ENCODE results near the gene IRX5. TPM values are rescaled to one million over a fixed set of nuclear protein-coding genes. Genes with fewer than 3 reads are reported as not detected.

The IRX5 gene
- total RNA-seq, 1 experiment from 2014 or later: 0.86 TPM

DNA sequence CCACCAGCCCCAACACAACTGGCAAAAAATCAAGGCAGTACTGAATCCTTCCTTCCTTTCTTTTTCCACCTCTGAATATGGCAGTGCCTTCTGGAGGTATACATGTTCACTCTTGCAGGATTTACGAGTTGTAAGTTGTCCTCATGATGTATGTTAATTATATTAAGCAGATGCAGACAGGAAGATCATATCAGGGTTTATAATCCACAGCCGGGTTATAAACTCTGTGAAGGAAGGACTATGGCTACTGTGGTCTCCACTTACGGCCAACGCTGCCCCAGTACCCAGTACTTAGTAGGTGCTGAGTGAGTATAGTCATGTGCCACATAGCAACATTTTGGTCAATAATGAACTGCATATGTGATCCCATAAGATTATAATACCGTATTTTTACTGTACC lies 19.6 kb upstream of the IRX5 start (continued):
- TF ChIP-seq, protein P1, sequence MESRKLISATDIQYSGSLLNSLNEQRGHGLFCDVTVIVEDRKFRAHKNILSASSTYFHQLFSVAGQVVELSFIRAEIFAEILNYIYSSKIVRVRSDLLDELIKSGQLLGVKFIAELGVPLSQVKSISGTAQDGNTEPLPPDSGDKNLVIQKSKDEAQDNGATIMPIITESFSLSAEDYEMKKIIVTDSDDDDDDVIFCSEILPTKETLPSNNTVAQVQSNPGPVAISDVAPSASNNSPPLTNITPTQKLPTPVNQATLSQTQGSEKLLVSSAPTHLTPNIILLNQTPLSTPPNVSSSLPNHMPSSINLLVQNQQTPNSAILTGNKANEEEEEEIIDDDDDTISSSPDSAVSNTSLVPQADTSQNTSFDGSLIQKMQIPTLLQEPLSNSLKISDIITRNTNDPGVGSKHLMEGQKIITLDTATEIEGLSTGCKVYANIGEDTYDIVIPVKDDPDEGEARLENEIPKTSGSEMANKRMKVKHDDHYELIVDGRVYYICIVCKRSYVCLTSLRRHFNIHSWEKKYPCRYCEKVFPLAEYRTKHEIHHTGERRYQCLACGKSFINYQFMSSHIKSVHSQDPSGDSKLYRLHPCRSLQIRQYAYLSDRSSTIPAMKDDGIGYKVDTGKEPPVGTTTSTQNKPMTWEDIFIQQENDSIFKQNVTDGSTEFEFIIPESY (IDR thresholded peaks at IDR 0.05; ENCODE audit: extremely low read depth, insufficient replicate concordance, low read length): no peak
- TF ChIP-seq CEBPB (IDR thresholded peaks at IDR 0.05; ENCODE audit: low read depth) (no peak), CBX3 (IDR thresholded peaks at IDR 0.05; ENCODE audit: low read depth) (no peak)

DNA sequence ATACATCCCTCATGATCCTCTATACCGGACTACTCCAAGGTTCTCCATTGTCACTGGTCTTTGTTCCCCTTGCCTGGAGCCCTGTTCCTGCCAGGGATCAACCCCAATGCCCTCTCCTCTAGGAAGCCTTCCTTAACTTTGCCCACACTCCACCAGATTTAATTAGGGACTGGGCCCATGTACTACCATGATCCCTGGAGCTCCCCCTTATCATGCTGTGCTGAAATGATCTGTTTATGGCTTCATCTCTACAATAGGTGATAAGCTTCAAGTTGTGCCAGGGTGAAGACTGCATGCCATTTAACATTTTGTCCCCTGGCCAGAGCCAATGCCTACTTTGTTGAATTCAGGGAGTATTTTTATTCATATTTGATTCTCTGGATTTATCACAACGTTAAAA lies 17.9 kb upstream of the IRX5 start:
- ChIA-PET RAD21 (ENCODE audit: low non-redundant PET in 1 of 2, low total read pairs in 2 of 2, uncharacterized antibody in 2 of 2, unreplicated experiment in 2 of 2) (no interaction called here), POLR2A (no interaction called here), CTCF (no interaction called here)
- Histone ChIP-seq H3K27ac (ENCODE audit: low read depth, low read length) (no peak overlapping the region), H3K4me2 (ENCODE audit: low read length) (no peak overlapping the region), H3K9me3 (ENCODE audit: control insufficient read depth in 1 of 2, insufficient read depth in 1 of 2, low read depth in 1 of 2, low read length in 2 of 2) (no peaks in the 10 kb centered on the region), H2AFZ (ENCODE audit: low read depth, low read length, poor library complexity, severe bottlenecking) (no peak overlapping the region), H3K79me2 (ENCODE audit: insufficient read depth, low read length) (no peaks in the 10 kb centered on the region), H3K4me3 (replicated peaks in 1 of 2; ENCODE audit: low read depth in 1 of 2, low read length in 2 of 2) (no peak overlapping the region), H3K9ac (ENCODE audit: low read length) (no peak overlapping the region), H4K20me1 (ENCODE audit: insufficient read depth) (no peaks in the 10 kb centered on the region), H3K27me3 (ENCODE audit: insufficient read depth, low read length) (peaks cover 13% of the 10 kb centered on the region; the same call in 1 of the 2 replicates), H3K4me1 (ENCODE audit: control insufficient read depth in 1 of 2, insufficient read depth in 2 of 2, low read length in 2 of 2) (no peaks in the 10 kb centered on the region), H3K36me3 (ENCODE audit: control insufficient read depth in 1 of 2, insufficient read depth in 2 of 2, low read length in 2 of 2) (no peaks in the 10 kb centered on the region), H3K9me2 (ENCODE audit: insufficient read depth) (no peaks in the 10 kb centered on the region)
- ATAC-seq (no peak), DNase-seq (ENCODE audit: low read depth, low spot score) (no peak)
- intact Hi-C loops (cut with micrococcal nuclease): no loop called here
- TF ChIP-seq POLR2A (IDR thresholded peaks at IDR 0.05; ENCODE audit: borderline replicate concordance, extremely low read depth, insufficient read depth, insufficient read length): no peak
- TF ChIP-seq, protein P2, sequence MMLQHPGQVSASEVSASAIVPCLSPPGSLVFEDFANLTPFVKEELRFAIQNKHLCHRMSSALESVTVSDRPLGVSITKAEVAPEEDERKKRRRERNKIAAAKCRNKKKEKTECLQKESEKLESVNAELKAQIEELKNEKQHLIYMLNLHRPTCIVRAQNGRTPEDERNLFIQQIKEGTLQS (IDR thresholded peaks at IDR 0.05): no peak
- TF ChIP-seq CBX3 (IDR thresholded peaks at IDR 0.05; ENCODE audit: low read depth): no peak
- no peak for TF ChIP-seq ZNF274 (IDR thresholded peaks at IDR 0.05; ENCODE audit: low read depth, low read length)
- TF ChIP-seq, protein P3, sequence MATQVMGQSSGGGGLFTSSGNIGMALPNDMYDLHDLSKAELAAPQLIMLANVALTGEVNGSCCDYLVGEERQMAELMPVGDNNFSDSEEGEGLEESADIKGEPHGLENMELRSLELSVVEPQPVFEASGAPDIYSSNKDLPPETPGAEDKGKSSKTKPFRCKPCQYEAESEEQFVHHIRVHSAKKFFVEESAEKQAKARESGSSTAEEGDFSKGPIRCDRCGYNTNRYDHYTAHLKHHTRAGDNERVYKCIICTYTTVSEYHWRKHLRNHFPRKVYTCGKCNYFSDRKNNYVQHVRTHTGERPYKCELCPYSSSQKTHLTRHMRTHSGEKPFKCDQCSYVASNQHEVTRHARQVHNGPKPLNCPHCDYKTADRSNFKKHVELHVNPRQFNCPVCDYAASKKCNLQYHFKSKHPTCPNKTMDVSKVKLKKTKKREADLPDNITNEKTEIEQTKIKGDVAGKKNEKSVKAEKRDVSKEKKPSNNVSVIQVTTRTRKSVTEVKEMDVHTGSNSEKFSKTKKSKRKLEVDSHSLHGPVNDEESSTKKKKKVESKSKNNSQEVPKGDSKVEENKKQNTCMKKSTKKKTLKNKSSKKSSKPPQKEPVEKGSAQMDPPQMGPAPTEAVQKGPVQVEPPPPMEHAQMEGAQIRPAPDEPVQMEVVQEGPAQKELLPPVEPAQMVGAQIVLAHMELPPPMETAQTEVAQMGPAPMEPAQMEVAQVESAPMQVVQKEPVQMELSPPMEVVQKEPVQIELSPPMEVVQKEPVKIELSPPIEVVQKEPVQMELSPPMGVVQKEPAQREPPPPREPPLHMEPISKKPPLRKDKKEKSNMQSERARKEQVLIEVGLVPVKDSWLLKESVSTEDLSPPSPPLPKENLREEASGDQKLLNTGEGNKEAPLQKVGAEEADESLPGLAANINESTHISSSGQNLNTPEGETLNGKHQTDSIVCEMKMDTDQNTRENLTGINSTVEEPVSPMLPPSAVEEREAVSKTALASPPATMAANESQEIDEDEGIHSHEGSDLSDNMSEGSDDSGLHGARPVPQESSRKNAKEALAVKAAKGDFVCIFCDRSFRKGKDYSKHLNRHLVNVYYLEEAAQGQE (IDR thresholded peaks at IDR 0.05; ENCODE audit: low read depth): no peak
- TF ChIP-seq TCF7L2 (IDR thresholded peaks at IDR 0.05; ENCODE audit: borderline replicate concordance, extremely low read depth, insufficient read depth, insufficient read length): no peak
- TF ChIP-seq CEBPB (IDR thresholded peaks at IDR 0.05; ENCODE audit: low read depth): no peak
- TF ChIP-seq, protein P4, sequence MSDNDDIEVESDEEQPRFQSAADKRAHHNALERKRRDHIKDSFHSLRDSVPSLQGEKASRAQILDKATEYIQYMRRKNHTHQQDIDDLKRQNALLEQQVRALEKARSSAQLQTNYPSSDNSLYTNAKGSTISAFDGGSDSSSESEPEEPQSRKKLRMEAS (IDR thresholded peaks at IDR 0.05): no peak
- no peak for TF ChIP-seq RAD21 (IDR thresholded peaks at IDR 0.05; ENCODE audit: low read depth)
- TF ChIP-seq SRF (IDR thresholded peaks at IDR 0.05; ENCODE audit: low read depth): no peak
- BruUV-seq (replicated peaks): no TSS peak
